Right lobe of liver (tissue), 6 donors: ENCODE results near the gene TP53BP1. TPM values are rescaled to one million over a fixed set of nuclear protein-coding genes. Genes with fewer than 3 reads are reported as not detected.

Experiments
- ATAC-seq, 4 donors: fragments of 200-7000 bp; cut with Tn5 transposase; one replicate each; pipeline ENCODE4 v1.9.1; 2020; ENCODE audit warnings: mild to moderate bottlenecking in 4 of 4, moderate library complexity in 4 of 4
- DNase-seq, 3 donors: peaks; one replicate each; pipeline ENCODE4 v3.0.0-alpha.2; 2020
- H3K27ac ChIP-seq, 3 donors: fragments of 200-600 bp; one replicate each; pipeline ENCODE4 v1.8.0; 2022
- H3K27me3 ChIP-seq, 2 donors: fragments of 200-600 bp; one replicate each; pipeline ENCODE4 v1.8.0; 2022
- H3K36me3 ChIP-seq, 4 donors: fragments of 200-600 bp; sonication (generic) in 1 of 4; one replicate each; pipeline versions ENCODE4 v1.5.1 to v1.8.0; 2017 to 2022; ENCODE audit warnings: control low read depth in 1 of 4
- H3K4me1 ChIP-seq, 4 donors: fragments of 200-600 bp; sonication (generic) in 1 of 4; one replicate each; pipeline versions ENCODE4 v1.5.1 to v1.8.0; 2017 to 2022; ENCODE audit warnings: control low read depth in 1 of 4
- H3K4me3 ChIP-seq, 3 donors: fragments of 200-600 bp; one replicate each; pipeline ENCODE4 v1.8.0; 2022
- H3K9me3 ChIP-seq, 4 donors: fragments of 200-600 bp; sonication (generic) in 1 of 4; one replicate each; pipeline versions ENCODE4 v1.5.1 to v1.8.0; 2017 to 2022; ENCODE audit warnings: control low read depth in 1 of 4
- CTCF ChIP-seq, 4 donors: fragments of 200-600 bp in 3 of 4; fragments of 450-650 bp in 1 of 4; IDR thresholded peaks; one replicate each; pipeline versions ENCODE4 v1.5.1 to v1.8.0; 2016 to 2022; ENCODE audit warnings: antibody characterized with exemption in 4 of 4, mild to moderate bottlenecking in 2 of 4
- POLR2A ChIP-seq: fragments of 450-650 bp; IDR thresholded peaks from one replicate; pipeline ENCODE4 v1.6.1; 2017; ENCODE audit warnings: antibody characterized with exemption, mild to moderate bottlenecking
- WGBS: methylation state at CpG from one replicate; pipeline ENCODE4 v1.1.6; 2018; ENCODE audit warnings: low coverage, low lambda C conversion rate; ENCODE audit not compliant: insufficient coverage; ENCODE audit errors: missing lambda C conversion rate; 5-methylcytosine and 5-hydroxymethylcytosine counted together
- intact Hi-C, 2 donors: fragments of 100-400 bp; cut with DNase I; formaldehyde crosslinking; loops; one replicate each; pipeline versions ENCODE4 v1.11.2 to v1.14.1; 2022
- total RNA-seq, 6 experiments: library from RNA; depleted of rRNA in 2 of 6; stranded (reverse); fragments of >200 nt in 2 of 6; fragmentation: NEBNext Ultra II Directional in 3 of 6; extraction: Animal tissue kit (Norgen Biotek cat#: 25700) in 3 of 6; gene quantifications; one replicate each; pipeline versions ENCODE4 v1.1.0 to v1.2.4, GENCODE V29; 2016 to 2023
- donor health status: DM: no; HTN: yes; CAD: no.
- donor health status: DM: no; HTN: no; CAD: no.
- donor health status: DM: no; HTN: no; CAD: no.
- donor health status: DM: no; HTN: yes; CAD: no.
- donor health status: DM: no; HTN: yes; CAD: no.

Gene TP53BP1
- total RNA-seq, 6 experiments from 2014 or later, result 4.9 to 12.2 (median 10.8) TPM

- no peaks in the 10 kb centered on the region for H3K27me3 ChIP-seq
- peaks cover 0 to 4% (median 2%) of the 10 kb centered on the region in 4 donors for H3K4me1 ChIP-seq
- no peak overlapping the region for H3K4me3 ChIP-seq
- H3K27ac ChIP-seq, result no peak overlapping the region
- no peaks in the 10 kb centered on the region for H3K9me3 ChIP-seq
- 96% methylated on average over 3 of the region's 6 CpGs for whole genome bisulfite sequencing
- ATAC-seq (no peak), DNase-seq (no peak)
- intact Hi-C loops, result no loop called here
- no peaks in the 10 kb centered on the region for H3K36me3 ChIP-seq
- TF ChIP-seq CTCF (IDR thresholded peaks at IDR 0.05) (no peak), POLR2A (no peak)
Measured at GRCh38 chr15:43487271-43487895, 5.6 kb downstream of the TP53BP1 start.

GRCh38 chr15:43484455-43484854, 8.5 kb downstream of the TP53BP1 start:
- Histone ChIP-seq H3K4me1 (no peaks in the 10 kb centered on the region), H3K27me3 (no peaks in the 10 kb centered on the region), H3K4me3 (no peak overlapping the region), H3K36me3 (peaks cover 0 to 9% (median 0%) of the 10 kb centered on the region in 4 donors), H3K9me3 (no peaks in the 10 kb centered on the region), H3K27ac (no peak overlapping the region)
- no peak for ATAC-seq
- DNase-seq, result no peak
- TF ChIP-seq POLR2A (no peak), CTCF (IDR thresholded peaks at IDR 0.05) (no peak)
- intact Hi-C loops, result no loop called here
- 94% methylated on average over 2 of the region's 2 CpGs for WGBS

DNA sequence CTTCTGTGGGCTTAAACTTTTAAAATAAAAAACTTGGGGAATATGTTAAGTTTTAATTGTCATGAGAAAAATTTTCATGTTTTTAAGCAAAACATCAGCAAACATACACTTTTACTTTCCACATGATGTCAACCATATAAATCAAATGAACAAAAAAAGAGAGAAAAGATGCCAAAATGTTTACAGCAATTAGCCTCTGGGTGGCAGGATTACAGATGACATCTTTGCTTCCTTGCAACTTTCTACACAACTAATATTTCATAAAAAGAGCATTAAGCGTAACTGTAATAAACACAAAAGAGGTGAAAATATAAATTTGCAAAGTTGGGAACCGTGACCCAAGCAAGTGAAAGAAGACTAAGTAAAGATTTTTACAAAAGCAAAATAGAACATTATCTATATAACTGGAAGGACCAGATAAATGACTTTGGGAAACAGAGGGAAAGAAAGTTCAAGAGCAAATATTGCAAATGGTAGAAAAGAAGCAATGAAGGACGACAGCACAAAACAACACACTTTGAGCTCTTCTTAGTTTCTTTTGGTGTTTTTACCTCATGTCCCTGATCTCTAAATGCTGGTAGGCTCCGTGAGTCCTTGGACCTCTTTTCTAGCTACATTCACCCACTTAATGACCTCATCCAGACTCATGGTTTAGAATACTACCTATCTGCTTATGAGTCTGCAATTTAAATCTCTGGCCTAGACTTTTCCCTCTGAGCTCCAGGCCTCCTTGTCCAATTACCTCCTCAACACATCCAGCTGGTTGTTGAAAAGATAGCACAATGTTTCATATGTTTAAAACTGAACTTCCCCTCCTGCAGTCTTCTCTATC, 9.4 kb downstream of the TP53BP1 start:
- Histone ChIP-seq H3K36me3 (peaks cover 0 to 18% (median 2%) of the 10 kb centered on the region in 4 donors), H3K27ac (no peak overlapping the region), H3K27me3 (no peaks in the 10 kb centered on the region), H3K4me3 (no peak overlapping the region), H3K4me1 (no peaks in the 10 kb centered on the region), H3K9me3 (no peaks in the 10 kb centered on the region)
- no peak for ATAC-seq
- intact Hi-C loops, result no loop called here
- no peak for DNase-seq
- TF ChIP-seq CTCF (IDR thresholded peaks at IDR 0.05), result peak; percentile 16 to 27 (median 17)
- no peak for TF ChIP-seq POLR2A
- 82% methylated on average over 4 of the region's 4 CpGs for WGBS

DNA sequence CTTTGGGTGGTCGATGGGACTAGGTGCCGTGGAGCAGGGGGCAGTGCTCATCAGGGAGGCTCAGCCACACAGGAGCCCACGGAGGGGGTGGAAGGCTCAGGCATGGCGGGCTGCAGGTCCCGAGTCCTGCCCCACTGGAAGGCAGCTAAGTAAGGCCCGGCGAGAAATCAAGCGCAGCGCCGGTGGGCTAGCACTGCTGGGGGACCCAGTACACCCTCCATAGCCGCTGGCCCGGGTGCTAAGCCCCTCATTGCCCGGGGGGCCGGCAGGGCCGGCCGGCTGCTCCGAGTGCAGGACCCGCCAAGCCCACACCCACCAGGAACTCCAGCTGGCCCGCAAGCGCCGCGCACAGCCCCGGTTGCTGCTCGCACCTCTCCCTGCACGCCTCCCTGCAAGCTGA, 19.1 kb downstream of the TP53BP1 start:
- H3K36me3 ChIP-seq, result peaks cover 0 to 54% (median 11%) of the 10 kb centered on the region in 4 donors
- TF ChIP-seq CTCF (IDR thresholded peaks at IDR 0.05) (no peak), POLR2A (no peak)
- 100% methylated on average over 1 of the region's 25 CpGs for WGBS
- H3K4me3 ChIP-seq, result no peak overlapping the region
- no peaks in the 10 kb centered on the region for H3K9me3 ChIP-seq
- no peaks in the 10 kb centered on the region for H3K4me1 ChIP-seq
- H3K27me3 ChIP-seq, result no peaks in the 10 kb centered on the region
- no peak overlapping the region for H3K27ac ChIP-seq
- DNase-seq (no peak), ATAC-seq (no peak)
- intact Hi-C loops, result no loop called here
